Amniotic stem cell (primary cell): ENCODE results near the gene CYP2C9.
"Not testable (repeated sequence)": the region's sequence is repeated elsewhere in the genome, so short reads cannot be mapped to it uniquely, and the experiment has no call there.

Experiments used
- DNase-seq: peaks from one replicate; lab custom pipeline; 2025; lab: John Stamatoyannopoulos, UW

CYP2C9 gene

GRCh38 chr10:94938383-94938782 is at the start of gene CYP2C9:
Gene CYP2C9 (plus strand): TSS chr10:94938658. CDS start chr10:94938683, 25 bp downstream.
- no peak for DNase-seq

- no peak for DNase-seq
These were observed 49.3 kb upstream of the CYP2C9 start for GRCh38 chr10:94889123-94889522.

DNA sequence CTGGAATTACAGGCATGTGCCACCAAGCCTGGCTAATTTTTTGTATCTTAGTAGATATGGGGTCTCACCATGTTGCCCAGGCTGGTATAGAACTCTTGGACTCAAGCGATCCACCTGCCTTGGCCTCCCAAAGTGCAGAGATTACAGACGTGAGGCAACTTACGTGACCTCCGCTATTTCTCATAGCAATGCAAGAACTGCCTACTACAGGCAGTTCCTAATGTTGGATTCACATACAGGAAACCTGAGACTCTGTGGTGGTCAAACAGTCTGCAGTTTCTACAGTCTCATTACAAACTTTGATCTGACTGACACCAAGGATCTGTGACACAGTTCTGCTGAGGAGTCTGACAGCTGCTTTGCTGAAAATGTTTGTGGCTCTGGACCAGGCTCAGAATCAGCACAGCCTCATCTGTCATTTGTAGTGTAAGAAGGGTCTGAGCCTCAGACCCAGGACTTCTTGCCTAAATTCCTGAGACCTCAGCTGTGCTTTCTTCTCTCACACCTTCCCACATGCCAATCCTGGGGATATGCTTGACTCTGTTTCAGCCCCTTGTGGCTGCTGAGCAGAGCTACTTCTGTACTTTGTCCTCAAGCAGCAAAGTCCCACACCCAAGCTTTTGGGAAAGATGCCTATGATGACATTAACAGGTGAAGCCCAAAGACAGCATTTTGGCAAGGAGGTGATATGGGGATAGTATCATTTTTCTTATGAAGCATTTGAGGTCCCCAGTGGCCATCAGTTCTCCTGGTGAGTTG is 48.0 kb upstream of the CYP2C9 start:
- DNase-seq: no peak

DNA sequence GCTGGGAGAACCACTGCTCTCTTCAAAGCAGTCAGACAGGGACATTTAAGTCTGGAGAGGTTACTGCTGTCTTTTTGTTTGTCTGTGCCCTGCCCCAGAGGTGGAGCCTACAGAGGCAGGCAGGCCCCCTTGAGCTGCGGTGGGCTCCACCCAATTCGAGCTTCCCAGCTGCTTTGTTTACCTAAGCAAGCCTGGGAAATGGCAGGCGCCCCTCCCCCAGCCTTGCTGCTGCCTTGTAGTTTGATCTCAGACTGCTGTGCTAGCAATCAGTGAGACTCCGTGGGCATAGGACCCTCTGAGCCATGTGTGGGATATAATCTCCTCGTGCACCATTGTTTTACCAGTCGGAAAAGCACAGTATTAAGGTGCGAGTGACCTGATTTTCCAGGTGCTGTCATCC is 40.0 kb upstream of the CYP2C9 start:
- not testable (repeated sequence) for DNase-seq

DNA sequence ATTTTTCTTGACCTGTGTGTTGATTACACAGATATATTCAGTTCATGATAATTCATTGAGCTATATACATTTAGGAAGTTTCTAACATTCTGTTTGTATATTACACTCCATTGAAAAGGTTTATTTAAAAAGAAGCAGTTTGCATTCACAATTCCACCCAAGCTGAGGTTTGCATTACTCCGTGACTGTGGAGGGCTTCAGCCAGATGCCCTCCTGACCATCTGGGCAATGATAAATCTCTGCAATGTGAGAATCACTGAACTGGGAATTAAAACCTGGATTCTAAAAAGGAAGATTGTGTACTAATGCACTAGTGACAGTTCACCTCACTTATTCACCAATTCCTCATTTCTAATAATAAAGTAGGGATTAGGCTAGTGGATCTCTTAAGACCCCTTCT is 36.4 kb upstream of the CYP2C9 start:
- no peak for DNase-seq

DNA sequence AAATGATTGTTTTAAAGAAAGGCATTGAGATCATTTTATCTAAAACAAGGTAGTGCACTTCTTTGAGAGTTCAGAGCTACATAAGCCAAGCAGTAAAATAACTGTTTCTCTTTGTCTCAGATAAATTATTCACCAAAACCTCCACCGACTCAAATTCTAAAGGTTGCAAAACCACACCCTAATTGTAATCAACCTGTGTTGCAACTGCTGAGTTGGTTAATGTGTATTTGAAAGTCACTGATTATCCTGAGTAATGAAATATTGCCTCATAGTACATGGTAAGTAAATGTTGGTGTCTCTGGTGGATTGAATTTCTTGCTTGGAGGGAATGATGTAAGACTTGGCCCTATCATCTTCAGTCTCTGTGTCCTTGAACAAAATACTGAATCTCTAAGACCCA is 35.9 kb upstream of the CYP2C9 start:
- no peak for DNase-seq

DNA sequence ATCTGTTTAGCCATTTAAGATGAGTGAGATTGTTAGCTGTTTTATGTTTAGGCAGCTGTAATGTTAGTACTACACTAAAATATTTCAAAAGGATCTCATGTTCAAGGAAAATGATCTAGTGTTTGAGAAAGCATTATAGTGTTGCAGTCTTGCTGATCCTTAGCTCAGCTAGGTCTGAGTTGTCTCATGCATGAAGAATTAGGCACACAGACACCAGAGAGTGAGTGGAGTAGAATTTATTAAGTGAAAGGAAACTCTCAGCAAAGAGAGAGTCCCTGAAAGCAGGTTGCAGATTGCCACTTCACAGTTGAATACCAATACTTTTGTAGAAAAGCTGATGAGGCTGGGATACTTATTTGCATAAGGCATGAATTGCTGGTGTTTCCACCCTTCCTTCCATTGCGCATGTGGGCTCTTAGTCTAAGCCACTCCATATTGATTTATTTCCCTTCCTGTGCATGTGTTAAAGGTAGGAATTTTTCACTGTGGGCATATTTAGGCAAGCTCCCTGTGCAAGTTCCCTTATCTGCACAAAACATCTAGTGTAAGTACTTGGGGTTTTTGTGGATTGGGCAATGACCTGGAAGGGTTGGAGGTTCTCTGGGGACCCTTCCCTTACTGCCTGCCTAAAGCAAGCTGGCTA is 33.8 kb upstream of the CYP2C9 start:
- DNase-seq: not testable (repeated sequence)

DNA sequence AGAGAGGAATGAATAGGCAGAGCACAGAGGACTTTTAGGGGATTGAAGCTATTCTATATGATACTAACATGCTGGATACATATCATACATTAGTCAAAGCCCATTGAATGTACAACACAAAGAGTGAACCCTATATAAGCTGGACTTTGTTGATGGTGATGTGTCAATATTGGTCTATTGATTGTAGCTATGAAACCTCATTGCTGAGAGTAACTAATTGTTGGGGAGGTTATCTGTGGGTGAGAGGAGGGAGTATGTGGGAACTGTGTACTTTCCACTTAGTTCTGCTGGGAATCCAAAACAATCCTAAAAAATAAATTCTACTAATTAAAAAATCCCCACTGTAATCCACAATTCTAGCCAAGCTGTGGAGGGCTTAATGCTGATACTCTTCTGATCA is 22.0 kb upstream of the CYP2C9 start:
- DNase-seq: no peak

DNA sequence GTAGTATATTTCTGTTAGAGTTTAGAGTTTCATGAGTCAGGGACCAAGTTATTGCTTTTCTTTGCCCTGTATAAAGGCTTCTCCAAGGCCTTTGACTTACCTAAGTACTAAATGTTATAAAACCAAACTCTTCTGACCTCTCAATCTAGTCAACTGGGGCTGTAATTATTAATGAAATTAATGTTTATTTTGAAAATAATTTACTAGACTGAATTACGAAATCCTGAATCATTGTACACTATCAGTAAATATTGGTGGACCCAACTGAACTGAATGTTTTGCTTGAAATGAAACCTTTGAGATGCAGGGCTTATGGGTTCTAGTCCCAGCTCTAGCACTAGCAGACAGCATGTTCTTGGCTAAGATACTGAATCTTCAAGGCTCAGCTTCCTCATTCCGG is 1.7 kb upstream of the CYP2C9 start:
- DNase-seq: no peak

GRCh38 chr10:94943432-94944103 is 5.1 kb downstream of the CYP2C9 start:
- DNase-seq: not testable (repeated sequence)

GRCh38 chr10:94946181-94946580 is 7.7 kb downstream of the CYP2C9 start:
- DNase-seq: not testable (repeated sequence)

- DNase-seq: no peak
These were observed 25.4 kb downstream of the CYP2C9 start for GRCh38 chr10:94963901-94964300.

DNA sequence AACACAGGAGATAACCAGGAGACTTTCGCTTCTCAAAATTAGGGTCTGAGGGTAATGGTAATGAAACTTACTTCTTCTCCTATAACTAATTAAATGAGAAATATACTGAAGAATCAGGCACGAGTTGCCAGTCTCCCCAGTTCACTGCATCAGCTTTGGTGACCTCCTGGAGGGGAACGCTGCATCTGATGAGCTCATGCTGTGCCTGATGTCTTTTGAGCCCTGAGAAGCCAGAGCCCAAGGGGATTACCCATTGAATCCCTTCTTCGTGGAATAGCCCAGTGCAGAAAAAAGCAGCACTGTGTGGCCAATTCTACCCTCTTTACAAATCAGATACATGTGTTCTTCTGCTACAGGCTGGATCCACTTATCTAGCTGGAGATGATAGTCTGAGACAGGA is 45.1 kb downstream of the CYP2C9 start:
- no peak for DNase-seq

GRCh38 chr10:94989192-94989591 is 50.7 kb downstream of the CYP2C9 start:
- DNase-seq: no peak

- no peak for DNase-seq
These were observed 52.9 kb downstream of the CYP2C9 start for GRCh38 chr10:94991243-94991888.

- DNase-seq: no peak
These were observed 54.4 kb downstream of the CYP2C9 start for GRCh38 chr10:94992811-94993210.

GRCh38 chr10:94997741-94998174 is 59.3 kb downstream of the CYP2C9 start:
- no peak for DNase-seq

DNA sequence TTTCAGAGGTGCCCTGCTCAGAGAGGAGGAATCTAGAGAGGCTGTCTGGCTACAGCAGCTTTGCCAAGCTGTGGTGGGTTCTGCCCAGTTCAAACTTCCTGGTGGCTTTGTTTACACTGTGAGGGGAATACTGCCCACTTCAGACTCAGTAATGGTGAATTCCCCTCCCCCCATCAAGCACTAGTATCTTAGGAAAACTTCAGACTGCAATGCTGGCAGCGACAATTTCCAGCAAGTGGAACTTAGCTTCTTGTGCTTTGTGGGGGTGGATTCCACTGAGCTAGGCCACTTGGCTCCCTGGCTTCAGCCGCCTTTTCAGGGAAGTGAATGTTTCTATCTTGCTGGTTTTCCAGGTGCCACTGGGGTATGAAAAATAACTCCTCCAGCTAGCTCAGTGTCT is 88.0 kb downstream of the CYP2C9 start:
- DNase-seq: no peak

DNA sequence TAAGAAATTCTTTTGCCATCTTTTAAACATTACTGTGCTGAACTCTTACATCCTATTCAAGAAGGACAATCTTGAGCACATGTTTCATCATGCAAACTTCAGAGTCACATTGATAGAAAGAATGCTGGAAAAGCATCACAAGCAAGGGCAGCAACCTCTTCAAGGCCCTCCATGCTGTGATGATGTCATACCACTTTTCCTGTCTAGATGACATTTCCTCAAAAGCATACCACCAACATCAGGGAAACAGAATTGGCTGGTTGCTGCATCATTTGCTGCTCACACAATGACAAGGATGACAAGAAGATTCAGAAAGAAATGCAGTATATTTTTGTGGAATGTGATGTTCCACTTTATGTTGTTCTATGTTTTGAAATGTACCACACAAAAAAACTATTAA is 93.2 kb downstream of the CYP2C9 start:
- DNase-seq: no peak

- DNase-seq: no peak
These were observed 95.9 kb downstream of the CYP2C9 start for GRCh38 chr10:95034401-95034800.

DNA sequence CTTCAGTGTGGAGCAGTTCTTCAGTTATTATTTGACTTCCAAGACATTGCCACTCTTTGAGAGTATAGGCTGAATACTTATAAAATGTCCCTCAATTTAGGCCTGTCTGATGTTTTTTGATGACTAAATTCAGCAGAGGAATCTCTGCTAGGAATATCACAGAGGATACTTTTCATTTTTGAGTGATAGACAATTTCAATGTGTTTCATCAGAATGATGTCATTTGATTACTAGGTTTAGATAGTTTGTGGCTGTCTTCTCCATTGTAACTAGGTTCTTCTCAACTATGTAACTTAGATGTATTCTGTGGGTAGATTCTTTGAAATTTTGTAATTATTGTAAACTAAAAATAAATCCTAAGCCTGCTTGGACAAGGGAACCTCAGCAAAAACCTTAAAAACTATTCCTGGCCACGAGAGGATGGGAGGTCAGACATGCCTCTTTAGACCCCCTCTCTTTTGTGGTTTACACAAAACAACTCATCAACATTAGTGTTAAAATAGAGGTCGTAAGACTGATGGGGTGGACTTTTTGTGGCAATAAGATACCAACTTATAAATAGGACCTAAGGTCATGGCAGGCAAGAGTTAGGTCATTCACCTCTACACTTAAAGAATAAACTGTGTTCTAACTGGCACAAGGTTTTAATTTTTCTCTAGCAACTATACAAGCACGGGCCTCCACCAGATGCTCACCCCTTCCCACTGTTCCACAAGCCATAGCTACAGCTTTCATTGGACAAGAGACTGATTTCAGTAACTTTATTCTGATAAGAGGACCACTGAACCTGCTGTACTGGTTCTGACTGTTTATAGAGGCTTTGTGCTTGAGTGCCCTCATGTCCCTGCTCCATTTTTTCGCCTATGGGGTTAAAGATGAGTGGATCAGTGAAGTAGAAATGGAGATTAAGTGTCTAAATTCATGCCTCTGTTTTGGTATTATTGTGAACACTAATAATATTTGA is 97.2 kb downstream of the CYP2C9 start:
- DNase-seq: no peak
